K562 (cell line): Measurements from ENCODE around the gene SMYD1. TPM values are rescaled to one million over a fixed set of nuclear protein-coding genes. Genes with fewer than 3 reads are reported as not detected.
A peak's percentile ranks its signal among the peaks of the same experiment; 100 is the strongest.

Experiments
- CREBBP ChIP-seq: IDR thresholded peaks from one replicate; pipeline ENCODE4 v1.6.1; 2012; ENCODE audit warnings: low read depth, mild to moderate bottlenecking, control low read depth, inconsistent platforms, low read length
- ELF4 ChIP-seq: fragments of 450-650 bp; formaldehyde crosslinking; IDR thresholded peaks from 2 replicates; pipeline ENCODE4 v1.4.0; 2022; ENCODE audit warnings: missing genetic modification characterization
- FOXJ2 ChIP-seq: fragments of 200-800 bp; sonication (Bioruptor generic); IDR thresholded peaks from 2 replicates; pipeline ENCODE4 v1.6.1; 2016; ENCODE audit warnings: missing genetic modification characterization, missing compliant biosample characterization
- HLTF ChIP-seq: fragments of 450-650 bp; IDR thresholded peaks from 2 replicates; pipeline ENCODE4 v1.6.1; 2016
- KLF13 ChIP-seq: fragments of 450-650 bp; IDR thresholded peaks from 2 replicates; pipeline ENCODE4 v1.6.1; 2016; ENCODE audit warnings: missing genetic modification characterization, low read depth, mild to moderate bottlenecking, missing compliant biosample characterization, moderate library complexity, borderline replicate concordance
- MAZ ChIP-seq, 2 experiments: fragments of 450-650 bp in 1 of 2; sonication (generic) in 1 of 2; formaldehyde crosslinking; IDR thresholded peaks in 1 of 2; conservative IDR thresholded peaks in 1 of 2; 2 replicates each; pipeline versions ENCODE4 v1.4.0 to v1.5.0; 2020; ENCODE audit warnings: mild to moderate bottlenecking in 1 of 2, missing genetic modification reagents in 1 of 2
- TGIF2 ChIP-seq: sonication (generic); formaldehyde crosslinking; IDR thresholded peaks from 2 replicates; pipeline ENCODE4 v1.8.1; 2022; ENCODE audit warnings: mild to moderate bottlenecking, missing genetic modification reagents, moderate library complexity
- ZNF224 ChIP-seq: sonication (generic); formaldehyde crosslinking; IDR thresholded peaks from 2 replicates; pipeline ENCODE4 v1.8.0; 2022; ENCODE audit warnings: mild to moderate bottlenecking, missing genetic modification reagents
- ZNF3 ChIP-seq: fragments of 250-450 bp; sonication (Bioruptor Pico); IDR thresholded peaks from 2 replicates; pipeline ENCODE4 v1.5.0; 2021; ENCODE audit warnings: mild to moderate bottlenecking, moderate library complexity
- polyA plus RNA-seq, 8 experiments: library from polyadenylated mRNA; depleted of rRNA in 4 of 8; stranded (reverse) in 5 of 8; unstranded in 3 of 8; fragments of >200 nt; fragmentation: Nextera tagmentation in 2 of 8; fragmentation: Illumina TruSeq in 1 of 8; extraction: Ambion mirVana in 2 of 8; extraction: Trizol in 1 of 8; gene quantifications; 2 replicates each; pipeline versions ENCODE4 v1.2.1 to v1.2.3, GENCODE V29; 2011 to 2014; ENCODE audit warnings: inconsistent platforms in 1 of 8, missing spikeins in 1 of 8
- total RNA-seq, 7 experiments: library from RNA; depleted of rRNA in 6 of 7; stranded (reverse); fragments of >200 nt in 6 of 7; fragmentation: Illumina TruSeq in 2 of 7; extraction: Trizol in 2 of 7; gene quantifications; 2 replicates each; pipeline versions ENCODE4 v1.2.1 to v1.2.3, GENCODE V29; 2011 to 2021; ENCODE audit warnings: low replicate concordance in 1 of 7
- TF ChIP-seq, protein P1 (sequence below): fragments of 200-800 bp; sonication (Bioruptor generic); IDR thresholded peaks from 2 replicates; pipeline ENCODE4 v1.6.1; 2017; ENCODE audit warnings: missing genetic modification characterization, missing compliant biosample characterization
- TF ChIP-seq, protein P2 (sequence below): fragments of 450-650 bp; IDR thresholded peaks from 2 replicates; pipeline ENCODE4 v1.7.0; 2016; ENCODE audit warnings: borderline replicate concordance
- TF ChIP-seq, protein P3 (sequence below): fragments of 250-450 bp; sonication (Bioruptor Pico); IDR thresholded peaks from 2 replicates; pipeline ENCODE4 v1.6.1; 2021; ENCODE audit warnings: mild to moderate bottlenecking
- TF ChIP-seq, protein P4 (sequence below), 2 experiments: fragments of 450-650 bp in 1 of 2; sonication (generic) in 1 of 2; formaldehyde crosslinking in 1 of 2; IDR thresholded peaks; 2 replicates each; pipeline versions ENCODE4 v1.7.1 to v1.9.0; 2016 to 2022; ENCODE audit warnings: inconsistent platforms in 1 of 2, mild to moderate bottlenecking in 1 of 2, missing genetic modification reagents in 1 of 2

The SMYD1 gene
- total and polyA plus RNA-seq, 9 of the 15 experiments (the other 6 are each of a cell fraction or from before 2014, with no cell fraction given), result not detected

DNA sequence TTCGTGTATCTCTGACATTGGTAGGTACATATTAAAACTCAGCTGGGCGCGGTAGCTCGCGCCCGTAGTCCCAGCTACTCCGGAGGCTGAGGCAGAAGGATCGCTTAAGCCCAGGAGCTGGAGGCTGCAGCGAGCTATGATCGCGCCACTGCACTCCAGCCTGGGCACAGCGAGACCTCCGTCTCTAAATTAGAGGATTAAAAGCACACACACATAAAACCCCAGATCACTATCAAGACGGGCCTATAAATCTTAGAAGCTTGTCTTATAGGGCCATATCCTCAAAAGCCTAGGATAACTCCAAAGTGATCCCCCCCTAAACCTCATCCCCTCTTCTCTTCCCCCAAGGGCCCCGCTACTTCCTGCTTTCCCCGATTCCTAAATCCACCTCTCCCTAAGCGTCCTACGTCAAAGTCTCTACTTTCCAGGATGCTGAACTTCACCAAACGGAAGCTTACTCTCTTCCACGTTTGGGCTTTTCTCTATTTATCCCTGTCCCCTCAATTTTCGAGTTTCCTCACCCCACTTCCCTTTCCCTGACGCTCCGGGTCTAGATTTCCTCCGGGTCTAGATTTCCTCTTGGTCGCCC lies 12.7 kb upstream of the SMYD1 start (continued):
- TF ChIP-seq, protein P1, sequence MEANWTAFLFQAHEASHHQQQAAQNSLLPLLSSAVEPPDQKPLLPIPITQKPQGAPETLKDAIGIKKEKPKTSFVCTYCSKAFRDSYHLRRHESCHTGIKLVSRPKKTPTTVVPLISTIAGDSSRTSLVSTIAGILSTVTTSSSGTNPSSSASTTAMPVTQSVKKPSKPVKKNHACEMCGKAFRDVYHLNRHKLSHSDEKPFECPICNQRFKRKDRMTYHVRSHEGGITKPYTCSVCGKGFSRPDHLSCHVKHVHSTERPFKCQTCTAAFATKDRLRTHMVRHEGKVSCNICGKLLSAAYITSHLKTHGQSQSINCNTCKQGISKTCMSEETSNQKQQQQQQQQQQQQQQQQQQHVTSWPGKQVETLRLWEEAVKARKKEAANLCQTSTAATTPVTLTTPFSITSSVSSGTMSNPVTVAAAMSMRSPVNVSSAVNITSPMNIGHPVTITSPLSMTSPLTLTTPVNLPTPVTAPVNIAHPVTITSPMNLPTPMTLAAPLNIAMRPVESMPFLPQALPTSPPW (CRISPR knock-in tag), result no peak
- TF ChIP-seq, protein P2, sequence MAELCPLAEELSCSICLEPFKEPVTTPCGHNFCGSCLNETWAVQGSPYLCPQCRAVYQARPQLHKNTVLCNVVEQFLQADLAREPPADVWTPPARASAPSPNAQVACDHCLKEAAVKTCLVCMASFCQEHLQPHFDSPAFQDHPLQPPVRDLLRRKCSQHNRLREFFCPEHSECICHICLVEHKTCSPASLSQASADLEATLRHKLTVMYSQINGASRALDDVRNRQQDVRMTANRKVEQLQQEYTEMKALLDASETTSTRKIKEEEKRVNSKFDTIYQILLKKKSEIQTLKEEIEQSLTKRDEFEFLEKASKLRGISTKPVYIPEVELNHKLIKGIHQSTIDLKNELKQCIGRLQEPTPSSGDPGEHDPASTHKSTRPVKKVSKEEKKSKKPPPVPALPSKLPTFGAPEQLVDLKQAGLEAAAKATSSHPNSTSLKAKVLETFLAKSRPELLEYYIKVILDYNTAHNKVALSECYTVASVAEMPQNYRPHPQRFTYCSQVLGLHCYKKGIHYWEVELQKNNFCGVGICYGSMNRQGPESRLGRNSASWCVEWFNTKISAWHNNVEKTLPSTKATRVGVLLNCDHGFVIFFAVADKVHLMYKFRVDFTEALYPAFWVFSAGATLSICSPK, result no peak; the same call in 1 of the 2 replicates
- TF ChIP-seq ZNF3 (CRISPR knock-in tag), result no peak
- TF ChIP-seq ZNF224 (CRISPR knock-in tag), result no peak
- 0 out of 4 replicates have a peak, but pooled peaks of 1 of the 2 experiments have one; percentile 24 for TF ChIP-seq MAZ (CRISPR knock-in tag; conservative IDR thresholded peaks at IDR 0.05 in 1 of 2, IDR thresholded peaks at IDR 0.05 in 1 of 2)
- TF ChIP-seq, protein P3, sequence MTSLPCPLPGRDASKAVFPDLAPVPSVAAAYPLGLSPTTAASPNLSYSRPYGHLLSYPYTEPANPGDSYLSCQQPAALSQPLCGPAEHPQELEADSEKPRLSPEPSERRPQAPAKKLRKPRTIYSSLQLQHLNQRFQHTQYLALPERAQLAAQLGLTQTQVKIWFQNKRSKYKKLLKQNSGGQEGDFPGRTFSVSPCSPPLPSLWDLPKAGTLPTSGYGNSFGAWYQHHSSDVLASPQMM (CRISPR knock-in tag), result no peak
- TF ChIP-seq FOXJ2 (tag), result 0 out of 2 replicates have a peak, but pooled peaks have one; percentile 5
- TF ChIP-seq, protein P4, sequence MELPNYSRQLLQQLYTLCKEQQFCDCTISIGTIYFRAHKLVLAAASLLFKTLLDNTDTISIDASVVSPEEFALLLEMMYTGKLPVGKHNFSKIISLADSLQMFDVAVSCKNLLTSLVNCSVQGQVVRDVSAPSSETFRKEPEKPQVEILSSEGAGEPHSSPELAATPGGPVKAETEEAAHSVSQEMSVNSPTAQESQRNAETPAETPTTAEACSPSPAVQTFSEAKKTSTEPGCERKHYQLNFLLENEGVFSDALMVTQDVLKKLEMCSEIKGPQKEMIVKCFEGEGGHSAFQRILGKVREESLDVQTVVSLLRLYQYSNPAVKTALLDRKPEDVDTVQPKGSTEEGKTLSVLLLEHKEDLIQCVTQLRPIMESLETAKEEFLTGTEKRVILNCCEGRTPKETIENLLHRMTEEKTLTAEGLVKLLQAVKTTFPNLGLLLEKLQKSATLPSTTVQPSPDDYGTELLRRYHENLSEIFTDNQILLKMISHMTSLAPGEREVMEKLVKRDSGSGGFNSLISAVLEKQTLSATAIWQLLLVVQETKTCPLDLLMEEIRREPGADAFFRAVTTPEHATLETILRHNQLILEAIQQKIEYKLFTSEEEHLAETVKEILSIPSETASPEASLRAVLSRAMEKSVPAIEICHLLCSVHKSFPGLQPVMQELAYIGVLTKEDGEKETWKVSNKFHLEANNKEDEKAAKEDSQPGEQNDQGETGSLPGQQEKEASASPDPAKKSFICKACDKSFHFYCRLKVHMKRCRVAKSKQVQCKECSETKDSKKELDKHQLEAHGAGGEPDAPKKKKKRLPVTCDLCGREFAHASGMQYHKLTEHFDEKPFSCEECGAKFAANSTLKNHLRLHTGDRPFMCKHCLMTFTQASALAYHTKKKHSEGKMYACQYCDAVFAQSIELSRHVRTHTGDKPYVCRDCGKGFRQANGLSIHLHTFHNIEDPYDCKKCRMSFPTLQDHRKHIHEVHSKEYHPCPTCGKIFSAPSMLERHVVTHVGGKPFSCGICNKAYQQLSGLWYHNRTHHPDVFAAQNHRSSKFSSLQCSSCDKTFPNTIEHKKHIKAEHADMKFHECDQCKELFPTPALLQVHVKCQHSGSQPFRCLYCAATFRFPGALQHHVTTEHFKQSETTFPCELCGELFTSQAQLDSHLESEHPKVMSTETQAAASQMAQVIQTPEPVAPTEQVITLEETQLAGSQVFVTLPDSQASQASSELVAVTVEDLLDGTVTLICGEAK (IDR thresholded peaks at IDR 0.05), result peak; percentile 63
- TF ChIP-seq, protein P4 (CRISPR knock-in tag; IDR thresholded peaks at IDR 0.05), result no peak
- no peak for TF ChIP-seq TGIF2 (CRISPR knock-in tag)
- TF ChIP-seq ELF4 (CRISPR knock-in tag), result 0 out of 2 replicates have a peak, but pooled peaks have one; percentile 26
- no peak for TF ChIP-seq KLF13 (tag)
- no peak for TF ChIP-seq CREBBP
- 0 out of 2 replicates have a peak, but pooled peaks have one; percentile 21 for TF ChIP-seq HLTF
